Cardiac muscle cell (in vitro differentiated cells and primary cell): ENCODE results near the gene GRAP2. TPM values are rescaled to one million over a fixed set of nuclear protein-coding genes. Genes with fewer than 3 reads are reported as not detected.

Experiments used
- DNase-seq, 2 donors: peaks; one replicate each; pipeline versions ENCODE4 v3.0.0 to v3.0.0-alpha.2; 2010 to 2017; ENCODE audit warnings: low read depth in 1 of 2, low spot score in 1 of 2
- H3K27ac ChIP-seq: fragments of 200-600 bp; sonication (generic); 2 replicates; pipeline ENCODE4 v1.5.1; 2016
- H3K27me3 ChIP-seq: fragments of 200-600 bp; sonication (generic); 2 replicates; pipeline ENCODE4 v1.6.0; 2016; ENCODE audit warnings: control low read depth
- H3K36me3 ChIP-seq: fragments of 200-600 bp; sonication (generic); 2 replicates; pipeline ENCODE4 v1.5.1; 2016; ENCODE audit warnings: control low read depth
- H3K4me1 ChIP-seq: fragments of 200-600 bp; sonication (generic); 2 replicates; pipeline ENCODE4 v1.8.1; 2017; ENCODE audit warnings: low read depth, mild to moderate bottlenecking, mixed run types
- H3K4me3 ChIP-seq: fragments of 200-600 bp; sonication (generic); 2 replicates; pipeline ENCODE4 v1.5.1; 2016; ENCODE audit warnings: mild to moderate bottlenecking
- H3K9me3 ChIP-seq: fragments of 200-600 bp; sonication (generic); 2 replicates; pipeline ENCODE4 v1.5.1; 2017; ENCODE audit warnings: low read depth, mild to moderate bottlenecking, control low read depth
- polyA plus RNA-seq: library from polyadenylated mRNA; unstranded; fragments of >200 nt; fragmentation: Nextera tagmentation; extraction: Ambion mirVana; gene quantifications from 2 replicates; pipeline ENCODE4 v1.2.1, GENCODE V29; 2016
- total RNA-seq: library from RNA; depleted of rRNA; stranded (reverse); fragments of >200 nt; gene quantifications from 2 replicates; pipeline ENCODE4 v1.2.3, GENCODE V29; 2016
- TF ChIP-seq, protein P1 (sequence below): IDR thresholded peaks from 2 replicates; pipeline ENCODE4 v1.5.1; 2012; ENCODE audit warnings: low read depth, mild to moderate bottlenecking, low read length

The GRAP2 gene
- total and polyA plus RNA-seq, 2 experiments from 2014 or later, result 0.09 TPM; not detected in 1

GRCh38 chr22:39915295-39915726 is 14.4 kb downstream of the GRAP2 start:
- Histone ChIP-seq H3K4me3 (no peak overlapping the region), H3K9me3 (no peaks in the 10 kb centered on the region), H3K27ac (no peak overlapping the region), H3K4me1 (peaks cover 23% of the 10 kb centered on the region), H3K36me3 (no peaks in the 10 kb centered on the region), H3K27me3 (no peaks in the 10 kb centered on the region)
- TF ChIP-seq, protein P1, sequence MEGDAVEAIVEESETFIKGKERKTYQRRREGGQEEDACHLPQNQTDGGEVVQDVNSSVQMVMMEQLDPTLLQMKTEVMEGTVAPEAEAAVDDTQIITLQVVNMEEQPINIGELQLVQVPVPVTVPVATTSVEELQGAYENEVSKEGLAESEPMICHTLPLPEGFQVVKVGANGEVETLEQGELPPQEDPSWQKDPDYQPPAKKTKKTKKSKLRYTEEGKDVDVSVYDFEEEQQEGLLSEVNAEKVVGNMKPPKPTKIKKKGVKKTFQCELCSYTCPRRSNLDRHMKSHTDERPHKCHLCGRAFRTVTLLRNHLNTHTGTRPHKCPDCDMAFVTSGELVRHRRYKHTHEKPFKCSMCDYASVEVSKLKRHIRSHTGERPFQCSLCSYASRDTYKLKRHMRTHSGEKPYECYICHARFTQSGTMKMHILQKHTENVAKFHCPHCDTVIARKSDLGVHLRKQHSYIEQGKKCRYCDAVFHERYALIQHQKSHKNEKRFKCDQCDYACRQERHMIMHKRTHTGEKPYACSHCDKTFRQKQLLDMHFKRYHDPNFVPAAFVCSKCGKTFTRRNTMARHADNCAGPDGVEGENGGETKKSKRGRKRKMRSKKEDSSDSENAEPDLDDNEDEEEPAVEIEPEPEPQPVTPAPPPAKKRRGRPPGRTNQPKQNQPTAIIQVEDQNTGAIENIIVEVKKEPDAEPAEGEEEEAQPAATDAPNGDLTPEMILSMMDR, result no peak
- DNase-seq, result no peak

- TF ChIP-seq, protein P1, result no peak
- no peak overlapping the region for H3K4me3 ChIP-seq
- no peaks in the 10 kb centered on the region for H3K9me3 ChIP-seq
- DNase-seq, result no peak
- peaks cover 23% of the 10 kb centered on the region for H3K4me1 ChIP-seq
- H3K27ac ChIP-seq, result no peak overlapping the region
- H3K27me3 ChIP-seq, result no peaks in the 10 kb centered on the region
- H3K36me3 ChIP-seq, result no peaks in the 10 kb centered on the region
Measured at GRCh38 chr22:39916496-39916895, 15.6 kb downstream of the GRAP2 start.

GRCh38 chr22:39917197-39917643 is 16.3 kb downstream of the GRAP2 start:
- TF ChIP-seq, protein P1, result no peak
- no peaks in the 10 kb centered on the region for H3K27me3 ChIP-seq
- no peak for DNase-seq

DNA sequence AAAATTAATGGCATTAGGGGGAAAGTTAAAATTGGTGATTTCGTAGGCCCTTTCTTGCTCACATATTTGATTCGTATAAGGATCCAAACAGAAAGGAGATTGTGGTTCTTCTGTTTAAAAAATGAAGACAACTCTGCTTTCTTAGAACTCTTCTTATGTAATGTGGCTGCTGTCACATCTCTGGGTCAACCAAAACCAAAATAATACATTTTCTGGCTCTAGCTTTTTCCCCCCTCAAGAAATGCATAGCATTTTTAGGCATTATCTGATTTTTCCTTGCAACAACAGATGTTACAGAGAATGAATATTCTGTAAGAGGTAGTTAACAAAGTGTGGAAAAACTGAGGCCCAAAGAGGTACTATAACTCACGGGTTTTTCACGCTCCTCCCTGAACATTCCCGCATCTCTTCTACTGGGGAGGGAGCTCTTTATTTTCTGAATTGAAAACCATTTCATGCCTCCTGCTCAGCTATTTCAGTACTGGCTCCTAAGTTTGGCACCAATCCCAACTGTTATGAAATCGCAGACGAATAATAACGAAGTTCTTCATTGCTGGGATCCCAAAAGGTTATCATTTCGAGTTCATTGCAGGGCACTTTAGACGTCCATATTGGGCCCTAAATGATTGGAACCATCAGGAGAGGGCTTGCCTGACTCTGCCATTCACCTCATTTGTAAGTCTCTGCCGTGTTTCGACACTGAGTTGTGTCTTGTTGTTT is 17.1 kb downstream of the GRAP2 start:
- peak in 1 of 2 donors; percentile 27 for DNase-seq
- H3K4me1 ChIP-seq, result peaks cover 23% of the 10 kb centered on the region
- H3K36me3 ChIP-seq, result no peaks in the 10 kb centered on the region
- H3K9me3 ChIP-seq, result no peaks in the 10 kb centered on the region
- no peak overlapping the region for H3K27ac ChIP-seq
- no peaks in the 10 kb centered on the region for H3K27me3 ChIP-seq
- no peak overlapping the region for H3K4me3 ChIP-seq
- TF ChIP-seq, protein P1, result no peak

More at GRCh38 chr22:39917197-39917643, 16.3 kb downstream of the GRAP2 start:
- H3K4me3 ChIP-seq, result no peak overlapping the region
- peaks cover 23% of the 10 kb centered on the region for H3K4me1 ChIP-seq
- no peaks in the 10 kb centered on the region for H3K9me3 ChIP-seq
- H3K27ac ChIP-seq, result no peak overlapping the region
- H3K36me3 ChIP-seq, result no peaks in the 10 kb centered on the region

DNA sequence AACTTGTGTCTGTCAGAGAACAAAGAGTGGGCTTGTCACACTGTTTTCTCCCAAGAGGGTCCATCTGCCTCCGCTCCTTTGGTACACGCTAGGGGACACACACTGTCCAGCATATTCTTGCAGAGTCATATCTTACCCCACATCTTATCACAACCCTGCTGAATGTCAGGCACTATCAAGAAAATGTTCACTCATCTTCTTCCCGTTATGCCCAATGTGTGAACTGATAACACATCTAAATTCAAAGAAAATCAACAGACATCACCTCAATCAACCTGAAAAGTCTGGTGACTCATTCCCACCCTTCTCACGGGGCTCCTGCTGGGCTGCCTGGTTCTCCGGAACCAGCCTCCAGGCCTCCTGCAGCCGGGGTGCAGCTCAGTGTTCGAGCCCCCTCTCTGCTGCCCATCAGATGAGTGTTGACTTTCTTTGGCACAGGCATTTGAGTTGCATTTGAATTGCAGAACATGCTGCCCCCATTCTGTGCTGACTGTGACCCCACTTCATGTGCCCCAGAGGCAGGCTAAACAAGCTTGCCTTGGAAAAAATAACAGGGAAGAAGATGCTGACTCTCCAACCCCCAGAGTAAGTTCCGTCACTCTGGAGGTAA is 19.4 kb downstream of the GRAP2 start:
- DNase-seq, result no peak
- Histone ChIP-seq H3K36me3 (no peaks in the 10 kb centered on the region), H3K4me1 (peaks cover 16% of the 10 kb centered on the region), H3K27me3 (no peaks in the 10 kb centered on the region), H3K9me3 (no peaks in the 10 kb centered on the region), H3K4me3 (no peak overlapping the region), H3K27ac (no peak overlapping the region)
- TF ChIP-seq, protein P1, result no peak
